GM18517 (cell line): Measurements from ENCODE around the gene TEX22.

Experiments
- ATAC-seq: cut with Tn5 transposase; IDR thresholded peaks from one replicate; pipeline ENCODE4 v1.9.1; 2021; ENCODE audit warnings: mild to moderate bottlenecking, moderate library complexity; ENCODE audit not compliant: unreplicated experiment

TEX22 gene

GRCh38 chr14:105398726-105399465 lies 558 bp downstream of the TEX22 start:
- ATAC-seq, result peak; percentile 9

- no peak for ATAC-seq
These were observed 1.1 kb downstream of the TEX22 start for GRCh38 chr14:105399466-105399775.

GRCh38 chr14:105400016-105400415 lies 1.7 kb downstream of the TEX22 start:
- ATAC-seq, result no peak

GRCh38 chr14:105401699-105402098 lies 3.4 kb downstream of the TEX22 start:
- no peak for ATAC-seq

DNA sequence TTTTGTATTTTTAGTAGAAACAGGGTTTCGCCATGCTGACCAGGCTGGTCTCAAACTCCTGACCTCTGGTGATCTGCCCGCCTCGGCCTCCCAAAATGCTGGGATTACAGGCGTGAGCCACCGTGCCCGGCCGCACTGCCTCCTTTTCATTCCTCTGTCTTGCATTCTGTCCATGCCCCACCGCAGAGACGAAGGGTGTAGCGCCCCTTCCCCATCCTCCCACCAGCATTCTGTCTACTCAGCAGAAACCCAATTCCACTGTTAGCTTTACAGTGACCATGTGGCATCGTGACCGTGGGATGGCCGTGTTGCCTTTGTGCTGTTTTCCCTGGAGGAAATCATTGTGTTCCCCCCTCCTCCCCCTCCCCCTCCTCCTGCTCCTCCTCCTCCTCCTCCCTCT lies 10.3 kb downstream of the TEX22 start:
- no peak for ATAC-seq

GRCh38 chr14:105409364-105409763 lies 11.0 kb downstream of the TEX22 start:
- no peak for ATAC-seq

GRCh38 chr14:105410642-105411016 lies 12.3 kb downstream of the TEX22 start:
- ATAC-seq, result no peak

DNA sequence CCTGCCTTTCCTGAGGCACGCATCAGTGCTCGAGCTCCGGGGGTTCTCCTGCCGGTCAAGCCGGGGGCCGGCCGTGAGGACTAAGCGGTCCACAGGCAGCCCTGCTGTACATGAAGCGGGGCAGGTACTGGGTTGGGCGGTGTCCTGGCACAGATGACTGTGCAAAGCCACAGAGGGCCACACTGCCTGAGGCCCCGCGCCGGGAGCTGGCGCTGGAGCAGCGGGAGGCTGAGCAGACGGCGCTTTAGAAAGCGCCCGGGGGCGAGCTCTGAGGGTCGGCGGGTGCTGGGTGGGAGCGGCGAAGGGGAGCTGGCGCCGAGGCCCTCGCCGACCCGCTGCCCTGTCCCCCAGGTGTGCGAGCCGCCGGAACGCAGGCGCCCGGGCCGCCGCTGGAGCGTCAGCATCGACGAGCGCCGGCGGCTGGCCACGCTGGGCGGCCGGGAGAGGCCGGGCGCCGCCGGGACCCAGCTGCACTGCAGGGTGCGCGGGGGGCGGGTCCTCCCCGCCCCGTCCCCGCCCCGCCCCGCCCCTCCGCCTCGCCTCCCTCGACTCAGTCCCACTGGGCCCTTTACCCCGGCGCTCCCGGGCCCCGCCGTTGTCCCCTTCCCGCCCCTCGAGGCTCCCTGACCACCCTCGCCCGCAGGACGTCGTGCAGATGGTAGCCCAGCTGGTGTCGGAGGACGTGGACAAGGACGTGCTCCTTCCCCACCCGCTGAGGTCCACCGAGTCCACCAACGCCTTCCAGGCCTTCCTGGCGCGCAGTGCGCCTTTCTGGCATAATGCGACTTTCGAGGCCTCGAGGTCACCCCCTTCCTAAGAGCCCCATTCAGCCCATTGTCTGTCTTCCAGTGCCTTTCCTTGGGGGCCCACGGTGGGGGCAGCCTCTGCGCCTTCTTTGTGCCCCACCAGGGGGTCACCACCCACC lies 12.9 kb downstream of the TEX22 start:
- no peak for ATAC-seq

- ATAC-seq, result no peak
These were observed 13.8 kb downstream of the TEX22 start for GRCh38 chr14:105411985-105412770.

- ATAC-seq, result no peak
These were observed 14.6 kb downstream of the TEX22 start for GRCh38 chr14:105412771-105413543.

- ATAC-seq, result no peak
These were observed 15.2 kb downstream of the TEX22 start for GRCh38 chr14:105413544-105413886.

- peak; percentile 61 for ATAC-seq
These were observed 16.4 kb downstream of the TEX22 start for GRCh38 chr14:105414456-105415371.

GRCh38 chr14:105415481-105416428 lies 17.4 kb downstream of the TEX22 start:
- ATAC-seq, result no peak

- ATAC-seq, result no peak
These were observed 18.3 kb downstream of the TEX22 start for GRCh38 chr14:105416671-105417070.

- no peak for ATAC-seq
These were observed 19.4 kb downstream of the TEX22 start for GRCh38 chr14:105417690-105418121.

GRCh38 chr14:105418269-105419194 lies 20.2 kb downstream of the TEX22 start:
- ATAC-seq, result no peak
